HG02623 (cell line): Measurements from ENCODE around the gene TTC13.
"Not testable (repeated sequence)": the region's sequence is repeated elsewhere in the genome, so short reads cannot be mapped to it uniquely, and the experiment has no call there.

Experiments
- ATAC-seq: cut with Tn5 transposase; IDR thresholded peaks from one replicate; pipeline ENCODE4 v1.9.1; 2021; ENCODE audit warnings: moderate library complexity; ENCODE audit not compliant: unreplicated experiment

Gene TTC13

GRCh38 chr1:230978491-230979388 lies at the start of gene TTC13, which contains the start of gene ARV1:
Gene TTC13 (minus strand): TSS chr1:230978861. CDS start chr1:230978830, 31 bp downstream.
Gene ARV1 (plus strand): TSS chr1:230979094. CDS start chr1:230979106, 12 bp downstream.
- peak; percentile 88 for ATAC-seq

GRCh38 chr1:231027971-231028370 lies 49.3 kb upstream of the TTC13 start:
- ATAC-seq = no peak

- no peak for ATAC-seq
Observed at GRCh38 chr1:231027136-231027925, 48.7 kb upstream of the TTC13 start.

- ATAC-seq = no peak
Observed at GRCh38 chr1:231026576-231026975, 47.9 kb upstream of the TTC13 start.

GRCh38 chr1:231023150-231023549 lies 44.5 kb upstream of the TTC13 start:
- ATAC-seq = no peak

- ATAC-seq = not testable (repeated sequence)
Observed at GRCh38 chr1:231022543-231022942, 43.9 kb upstream of the TTC13 start.

GRCh38 chr1:231021540-231022031 lies 42.9 kb upstream of the TTC13 start:
- ATAC-seq = no peak

GRCh38 chr1:231020816-231021215 lies 42.2 kb upstream of the TTC13 start:
- no peak for ATAC-seq

GRCh38 chr1:231020139-231020601 lies 41.5 kb upstream of the TTC13 start:
- ATAC-seq = no peak

- ATAC-seq = no peak
Observed at GRCh38 chr1:231019711-231020110, 41.0 kb upstream of the TTC13 start.

- ATAC-seq = no peak
Observed at GRCh38 chr1:231016966-231017365, 38.3 kb upstream of the TTC13 start.

GRCh38 chr1:231016234-231016633 lies 37.6 kb upstream of the TTC13 start:
- no peak for ATAC-seq

- ATAC-seq = no peak
Observed at GRCh38 chr1:231013391-231014015, 34.8 kb upstream of the TTC13 start.

- ATAC-seq = no peak
Observed at GRCh38 chr1:231011963-231012362, 33.3 kb upstream of the TTC13 start.

- no peak for ATAC-seq
Observed at GRCh38 chr1:231011360-231011759, 32.7 kb upstream of the TTC13 start.

GRCh38 chr1:231007535-231007934 lies 28.9 kb upstream of the TTC13 start:
- not testable (repeated sequence) for ATAC-seq

GRCh38 chr1:231001892-231002291 lies 23.2 kb upstream of the TTC13 start:
- no peak for ATAC-seq

- no peak for ATAC-seq
Observed at GRCh38 chr1:231000639-231001038, 22.0 kb upstream of the TTC13 start.

GRCh38 chr1:231000201-231000600 lies 21.5 kb upstream of the TTC13 start:
- ATAC-seq = no peak

GRCh38 chr1:230994860-230995259 lies 16.2 kb upstream of the TTC13 start:
- no peak for ATAC-seq
